DMS114 treated with DMSO at 0.1 percent for 48 hours (cell line): ENCODE data around the gene NPC1L1.
A peak's percentile ranks its signal among the peaks of the same experiment; 100 is the strongest.

Experiments used
- DNase-seq: peaks from one replicate; lab custom pipeline; 2025; ENCODE audit not compliant: unreplicated experiment; lab: John Stamatoyannopoulos, UW

NPC1L1 gene, protein sequence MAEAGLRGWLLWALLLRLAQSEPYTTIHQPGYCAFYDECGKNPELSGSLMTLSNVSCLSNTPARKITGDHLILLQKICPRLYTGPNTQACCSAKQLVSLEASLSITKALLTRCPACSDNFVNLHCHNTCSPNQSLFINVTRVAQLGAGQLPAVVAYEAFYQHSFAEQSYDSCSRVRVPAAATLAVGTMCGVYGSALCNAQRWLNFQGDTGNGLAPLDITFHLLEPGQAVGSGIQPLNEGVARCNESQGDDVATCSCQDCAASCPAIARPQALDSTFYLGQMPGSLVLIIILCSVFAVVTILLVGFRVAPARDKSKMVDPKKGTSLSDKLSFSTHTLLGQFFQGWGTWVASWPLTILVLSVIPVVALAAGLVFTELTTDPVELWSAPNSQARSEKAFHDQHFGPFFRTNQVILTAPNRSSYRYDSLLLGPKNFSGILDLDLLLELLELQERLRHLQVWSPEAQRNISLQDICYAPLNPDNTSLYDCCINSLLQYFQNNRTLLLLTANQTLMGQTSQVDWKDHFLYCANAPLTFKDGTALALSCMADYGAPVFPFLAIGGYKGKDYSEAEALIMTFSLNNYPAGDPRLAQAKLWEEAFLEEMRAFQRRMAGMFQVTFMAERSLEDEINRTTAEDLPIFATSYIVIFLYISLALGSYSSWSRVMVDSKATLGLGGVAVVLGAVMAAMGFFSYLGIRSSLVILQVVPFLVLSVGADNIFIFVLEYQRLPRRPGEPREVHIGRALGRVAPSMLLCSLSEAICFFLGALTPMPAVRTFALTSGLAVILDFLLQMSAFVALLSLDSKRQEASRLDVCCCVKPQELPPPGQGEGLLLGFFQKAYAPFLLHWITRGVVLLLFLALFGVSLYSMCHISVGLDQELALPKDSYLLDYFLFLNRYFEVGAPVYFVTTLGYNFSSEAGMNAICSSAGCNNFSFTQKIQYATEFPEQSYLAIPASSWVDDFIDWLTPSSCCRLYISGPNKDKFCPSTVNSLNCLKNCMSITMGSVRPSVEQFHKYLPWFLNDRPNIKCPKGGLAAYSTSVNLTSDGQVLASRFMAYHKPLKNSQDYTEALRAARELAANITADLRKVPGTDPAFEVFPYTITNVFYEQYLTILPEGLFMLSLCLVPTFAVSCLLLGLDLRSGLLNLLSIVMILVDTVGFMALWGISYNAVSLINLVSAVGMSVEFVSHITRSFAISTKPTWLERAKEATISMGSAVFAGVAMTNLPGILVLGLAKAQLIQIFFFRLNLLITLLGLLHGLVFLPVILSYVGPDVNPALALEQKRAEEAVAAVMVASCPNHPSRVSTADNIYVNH (N-terminal part only)

DNA sequence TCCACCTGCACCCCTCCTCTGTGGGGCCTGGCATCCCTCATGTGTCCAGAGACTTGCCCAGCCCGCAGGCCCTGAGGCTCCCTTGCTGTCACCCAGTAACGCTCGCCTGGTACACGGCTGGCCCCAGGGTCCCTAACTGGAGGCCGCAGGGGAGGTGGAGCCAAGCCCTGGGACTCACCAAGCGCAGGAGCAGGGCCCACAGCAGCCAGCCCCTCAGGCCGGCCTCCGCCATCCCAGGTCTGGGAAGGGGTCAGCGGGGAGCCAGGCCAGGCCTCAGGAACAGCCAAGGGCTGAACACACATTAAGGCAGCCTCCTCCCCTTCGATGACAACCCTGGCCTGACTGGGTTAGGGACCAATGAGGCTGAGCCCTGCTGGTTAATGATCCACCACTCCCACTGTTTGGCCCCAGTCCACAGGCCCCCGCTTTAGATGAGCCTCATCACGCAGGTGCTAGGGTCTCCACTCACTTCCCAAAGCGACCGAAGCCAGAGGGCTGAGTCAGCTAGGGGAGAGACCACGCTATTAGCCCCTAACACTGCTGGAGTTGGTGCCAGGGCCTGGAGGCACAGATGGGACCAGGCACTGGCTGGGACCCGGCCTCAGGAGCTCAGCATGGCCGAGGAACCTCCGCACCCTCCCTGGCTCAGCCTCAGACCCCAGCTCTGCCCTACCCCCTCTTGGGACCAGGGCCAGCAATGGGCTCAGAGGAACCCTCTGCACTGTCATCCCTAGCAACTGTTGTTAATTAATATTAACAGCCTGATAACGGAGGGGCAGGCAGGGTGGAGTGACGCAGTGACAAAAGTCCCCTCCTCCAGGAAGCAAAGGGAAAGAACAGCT lies at the start of gene NPC1L1:
Gene NPC1L1 (minus strand): TSS at position 303 of the 842 bp plus-strand sequence. CDS start 71 bp downstream, at position 232.
- no peak for DNase-seq

DNA sequence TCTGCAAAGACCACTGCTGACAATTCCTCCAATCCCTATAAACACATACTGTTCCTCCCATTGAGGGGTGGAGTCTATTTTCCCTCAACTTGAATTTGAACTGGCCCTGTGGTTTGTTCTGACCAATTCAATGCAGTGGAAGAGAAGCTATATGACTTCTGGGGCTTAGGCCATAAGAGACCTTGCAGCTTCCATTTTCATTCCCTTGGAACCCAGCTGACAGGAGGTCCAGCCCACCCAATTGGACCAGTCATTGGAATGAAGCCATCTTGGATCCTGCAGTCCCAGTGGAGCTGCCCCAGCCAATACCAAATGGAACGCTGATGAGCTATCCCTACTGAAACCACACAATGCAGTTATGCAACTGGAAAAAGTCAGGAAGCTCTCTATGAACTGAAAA lies 49.8 kb upstream of the NPC1L1 start:
- no peak for DNase-seq

DNA sequence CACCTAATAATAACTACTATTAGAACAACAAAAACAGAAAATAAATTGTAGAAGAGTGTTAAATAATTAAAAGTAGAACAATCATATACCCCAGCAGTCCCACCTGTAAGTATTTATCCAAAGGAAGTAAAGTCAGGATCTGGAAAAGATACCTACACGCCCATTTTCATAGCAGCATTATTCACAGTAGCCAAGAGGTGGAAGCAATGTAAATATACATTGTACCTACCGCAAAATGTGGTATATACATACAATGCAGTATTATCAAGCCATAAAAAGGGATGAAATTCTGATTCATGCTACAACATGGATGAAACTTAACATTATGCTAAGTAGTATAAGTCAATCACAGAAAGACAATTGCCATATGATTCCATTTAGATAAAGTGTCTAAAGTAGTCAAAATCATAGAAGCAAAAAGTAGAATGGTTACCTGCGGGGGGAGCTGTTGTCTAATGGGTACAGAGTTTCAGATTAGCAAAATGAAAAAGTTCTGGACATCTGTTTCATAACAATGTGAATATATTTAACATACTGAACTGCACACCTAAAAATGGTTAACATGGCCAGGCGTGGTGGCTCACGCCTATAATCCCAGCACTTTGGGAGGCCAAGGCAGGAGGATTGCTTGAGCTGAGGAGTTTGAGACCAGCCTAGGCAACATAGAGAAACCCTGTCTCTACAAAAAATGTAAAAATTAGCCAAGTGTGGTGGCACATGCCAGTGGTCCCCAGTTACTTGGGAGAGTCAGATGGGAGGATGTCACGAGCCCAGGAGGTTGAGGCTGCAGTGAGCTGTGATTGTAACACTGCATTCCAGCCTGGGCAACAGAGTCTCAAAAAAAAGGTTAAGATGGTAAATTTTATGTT lies 46.9 kb upstream of the NPC1L1 start:
- peak; percentile 29 for DNase-seq

DNA sequence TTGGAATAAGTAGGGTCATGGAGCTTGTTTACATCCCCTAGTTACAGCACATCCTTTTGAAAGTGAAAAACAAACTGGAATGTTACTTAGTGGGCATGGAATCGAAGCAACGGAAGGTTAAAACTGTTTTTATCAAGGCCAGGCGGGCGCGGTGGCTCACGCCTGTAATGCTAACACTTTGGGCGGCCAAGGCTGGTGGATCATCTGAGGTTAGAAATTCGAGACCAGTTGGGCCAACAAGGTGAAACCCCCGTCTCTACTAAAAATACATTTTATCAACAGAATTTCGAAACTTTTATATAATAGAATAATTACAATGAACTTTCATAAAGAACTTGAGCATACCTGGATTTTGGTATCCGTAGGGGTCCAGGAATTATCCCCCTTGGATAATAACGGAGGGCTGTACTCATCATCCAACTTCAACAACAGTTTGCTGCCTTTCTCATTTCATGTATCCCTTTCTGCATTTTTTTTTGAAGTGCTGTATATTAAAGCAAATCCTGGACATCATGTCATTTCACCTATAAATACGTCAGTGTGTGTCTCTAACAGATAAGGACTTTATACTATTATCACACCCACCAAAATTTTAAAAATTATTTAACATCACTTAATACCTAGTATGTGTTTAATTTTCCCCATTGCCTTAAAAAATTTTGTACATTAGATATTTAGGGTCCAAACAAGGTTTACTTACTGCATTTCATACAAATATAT lies 42.2 kb upstream of the NPC1L1 start:
- no peak for DNase-seq

DNA sequence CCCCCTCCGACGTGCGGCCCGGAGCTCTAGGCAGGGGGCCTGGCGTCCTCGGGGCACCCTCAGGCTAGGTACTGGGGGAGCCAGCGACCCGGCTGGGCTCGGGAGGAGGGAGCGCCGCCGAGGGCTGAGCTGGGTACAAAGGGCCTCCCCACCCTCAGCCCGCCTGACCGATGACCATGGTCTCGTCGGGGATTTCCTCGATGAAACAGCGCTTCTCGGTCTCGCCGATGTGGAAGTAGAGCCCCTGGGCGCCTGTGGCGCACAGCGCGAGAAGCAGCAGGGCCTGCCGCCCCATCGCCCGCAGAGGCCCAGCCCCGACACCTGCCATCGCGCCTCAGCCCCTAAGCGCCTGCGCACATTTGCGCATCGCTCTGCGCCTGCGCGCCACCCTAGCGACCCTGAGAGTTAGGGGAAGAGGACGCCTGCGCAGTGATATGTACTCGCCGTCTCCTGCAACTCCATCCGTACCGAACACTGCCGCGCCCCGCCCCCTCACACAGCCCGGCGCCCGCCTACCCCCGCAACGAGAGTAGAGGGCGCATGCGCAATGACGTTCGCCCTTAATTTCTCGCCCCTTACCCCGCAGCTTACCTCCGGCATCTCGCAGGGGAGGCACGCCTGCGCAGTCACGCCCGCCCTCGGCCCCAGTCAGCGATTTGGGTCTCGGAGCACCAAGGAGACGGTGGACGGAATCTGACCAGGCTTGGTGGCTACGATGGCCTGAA lies 40.9 kb upstream of the NPC1L1 start, which contains the start of gene TMED4:
Gene TMED4 (minus strand): TSS at position 353 of the 725 bp plus-strand sequence. CDS start 25 bp downstream, at position 328.
- DNase-seq, result peak; percentile 99

DNA sequence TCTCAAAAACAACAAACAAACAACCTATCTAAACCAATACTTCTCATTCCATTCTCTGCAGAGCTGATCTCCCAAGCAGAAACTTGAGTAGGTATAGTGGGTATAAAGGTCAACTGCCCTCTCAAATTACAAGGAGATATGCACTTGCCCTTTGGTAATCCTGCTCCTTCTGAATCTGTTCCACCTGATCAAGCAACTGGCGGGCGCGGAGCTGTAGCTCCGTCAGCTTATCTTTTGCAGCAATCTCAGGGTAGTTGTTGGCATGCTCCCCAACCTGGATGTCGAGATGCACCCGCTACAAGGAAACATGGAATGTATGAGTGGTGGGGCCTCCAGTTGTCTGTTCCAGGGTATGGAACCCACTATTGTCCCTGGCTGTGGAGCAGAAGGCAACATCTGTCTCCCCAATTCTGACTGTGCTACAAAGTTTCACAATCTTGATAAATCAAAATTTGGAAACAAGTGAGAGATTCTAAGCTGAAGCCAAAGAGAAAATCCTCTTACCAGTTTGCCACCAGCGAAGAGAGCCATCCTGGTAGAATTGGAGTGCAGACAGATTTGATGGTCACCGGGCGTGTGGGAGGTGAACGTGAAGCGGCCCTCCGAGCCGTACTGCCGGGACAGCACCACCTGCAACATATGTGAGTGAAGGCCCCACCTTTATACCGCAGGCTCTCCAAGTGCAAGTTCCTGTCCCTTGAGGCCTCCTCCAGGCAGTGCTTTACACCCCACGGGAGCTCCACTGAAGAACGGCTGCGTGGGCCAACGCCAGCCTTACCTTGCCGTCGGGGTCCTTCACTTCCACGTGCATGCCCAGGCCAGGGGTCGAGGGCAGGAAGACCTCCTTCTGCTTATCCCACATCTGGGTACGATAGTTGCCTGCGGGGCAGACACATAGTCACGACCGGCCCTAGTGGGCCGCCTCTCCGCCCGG lies 40.1 kb upstream of the NPC1L1 start:
- no peak for DNase-seq

DNA sequence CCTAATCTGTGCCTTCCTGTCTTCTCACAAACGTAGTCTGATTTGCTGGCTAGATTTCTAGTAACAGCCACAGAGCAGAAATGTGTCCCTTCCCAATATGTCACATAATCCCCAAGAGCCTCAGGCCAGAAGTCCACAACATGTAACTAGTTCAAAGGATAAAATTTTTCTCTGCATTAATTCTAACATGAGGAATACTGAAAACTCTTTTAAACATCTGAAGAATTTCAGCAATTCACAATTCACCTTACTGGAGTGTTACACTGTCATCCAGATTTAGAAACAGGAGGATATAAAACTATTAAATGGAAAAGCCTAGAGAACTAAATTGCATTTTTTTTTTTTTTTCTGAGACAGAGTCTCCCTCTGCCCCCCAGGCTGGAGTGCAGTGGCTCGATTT lies 35.1 kb upstream of the NPC1L1 start:
- DNase-seq, result no peak

DNA sequence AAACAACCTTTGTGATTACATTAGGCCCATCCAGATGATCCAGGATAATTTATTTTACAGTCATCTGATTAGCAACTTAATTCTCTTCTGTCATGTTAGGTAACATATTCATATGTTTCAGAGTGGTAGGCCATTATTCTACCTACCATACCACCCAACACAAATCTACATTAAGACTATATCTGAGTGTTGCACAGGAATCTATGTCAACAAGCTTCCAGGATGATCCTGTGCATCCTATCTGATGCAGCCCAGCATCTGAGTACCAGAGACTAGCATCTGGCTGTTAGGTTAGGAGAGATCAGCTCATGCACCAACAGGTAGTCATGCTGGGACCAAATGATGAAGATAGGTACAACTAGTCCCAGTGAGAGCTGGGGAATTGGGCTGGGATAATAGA lies 33.9 kb upstream of the NPC1L1 start:
- DNase-seq, result no peak

DNA sequence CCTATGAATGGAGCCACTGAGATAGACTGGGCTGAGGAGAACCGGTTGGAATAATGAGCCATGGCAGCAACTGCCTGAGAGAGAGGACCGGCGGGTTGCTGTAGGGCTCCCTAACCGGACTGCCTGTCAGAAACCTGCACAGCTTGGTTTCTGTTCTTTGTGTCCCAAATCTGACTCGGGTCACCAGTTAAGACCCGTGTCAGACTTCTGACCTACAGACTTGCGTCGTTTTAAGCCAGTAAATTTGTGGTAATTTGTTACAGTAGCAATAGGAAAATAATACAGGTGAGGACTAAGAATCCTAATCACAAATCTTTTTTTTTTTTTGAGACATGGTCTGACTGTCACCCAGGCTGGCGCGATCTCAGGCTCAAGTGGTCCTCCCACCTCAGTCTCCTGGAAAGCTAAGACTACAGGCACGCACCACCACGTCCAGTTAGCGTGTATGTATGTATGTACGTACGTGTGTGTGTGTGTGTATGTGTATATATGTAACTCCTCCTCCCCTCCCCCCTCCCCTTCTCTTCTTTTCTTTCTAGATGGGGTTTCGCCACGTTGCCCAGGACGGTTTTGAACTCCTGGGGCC lies 33.2 kb upstream of the NPC1L1 start:
- DNase-seq, result no peak

DNA sequence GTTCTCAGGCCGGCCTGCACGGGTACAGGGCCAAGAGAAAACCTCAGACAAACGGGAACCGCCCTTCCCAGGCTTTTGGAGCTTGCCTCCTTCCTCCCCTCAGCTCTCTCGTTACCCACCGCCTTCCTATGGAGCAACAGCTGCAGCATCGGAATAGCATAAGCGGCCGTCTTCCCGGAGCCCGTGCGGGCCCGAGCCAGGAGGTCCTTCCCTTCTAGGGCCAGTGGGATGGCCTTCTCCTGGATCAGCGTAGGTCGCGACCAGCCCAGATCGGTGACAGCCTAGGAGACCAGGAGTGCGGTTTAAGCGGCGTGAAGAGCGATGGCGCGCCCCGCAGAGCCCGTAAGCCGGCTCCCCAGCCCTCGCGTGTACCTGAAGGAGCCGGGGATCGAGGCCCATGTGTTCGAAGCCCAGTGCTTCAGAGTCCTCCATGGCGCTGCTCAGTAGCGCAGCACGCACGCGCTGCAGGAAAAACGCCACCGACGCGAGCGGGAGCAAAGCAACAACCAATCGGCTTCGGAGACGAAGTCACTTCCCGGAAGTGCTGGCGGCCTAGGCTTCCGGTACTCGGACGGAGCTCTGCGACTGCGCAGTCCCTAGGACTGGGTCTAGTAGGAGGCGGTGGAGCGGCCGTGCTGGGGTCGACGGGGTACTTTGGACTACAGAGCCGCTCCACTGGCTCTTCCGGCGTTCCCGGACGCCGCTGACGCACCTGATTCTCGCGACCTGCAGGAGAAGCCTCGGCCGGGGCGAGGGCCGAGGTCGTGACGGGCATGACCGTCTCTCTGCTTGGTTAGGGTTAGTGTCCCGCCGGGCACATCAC lies 32.5 kb upstream of the NPC1L1 start, which contains the start of gene DDX56:
Gene DDX56 (minus strand): TSS at position 445 of the 823 bp plus-strand sequence. CDS start 13 bp downstream, at position 432.
- peak; percentile 95 for DNase-seq

DNA sequence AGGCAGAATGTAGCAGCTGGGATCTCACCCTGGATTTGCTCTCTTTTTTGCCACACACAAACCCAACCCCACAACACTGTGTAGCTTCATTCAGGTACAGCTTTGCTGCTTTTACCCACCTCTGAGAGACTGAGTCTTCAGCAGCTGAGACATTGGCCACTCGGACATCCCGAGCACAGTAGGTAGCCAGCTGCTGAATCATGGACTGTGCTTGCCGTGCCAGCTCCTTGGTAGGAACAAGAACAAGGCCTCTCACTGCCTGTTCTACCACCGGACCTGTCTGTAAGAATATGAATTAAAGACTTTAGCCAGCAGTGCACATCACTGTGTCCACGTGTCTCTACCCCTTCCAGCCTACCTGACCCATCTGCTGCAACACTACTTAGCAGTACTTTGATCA lies 31.6 kb upstream of the NPC1L1 start:
- DNase-seq, result no peak

DNA sequence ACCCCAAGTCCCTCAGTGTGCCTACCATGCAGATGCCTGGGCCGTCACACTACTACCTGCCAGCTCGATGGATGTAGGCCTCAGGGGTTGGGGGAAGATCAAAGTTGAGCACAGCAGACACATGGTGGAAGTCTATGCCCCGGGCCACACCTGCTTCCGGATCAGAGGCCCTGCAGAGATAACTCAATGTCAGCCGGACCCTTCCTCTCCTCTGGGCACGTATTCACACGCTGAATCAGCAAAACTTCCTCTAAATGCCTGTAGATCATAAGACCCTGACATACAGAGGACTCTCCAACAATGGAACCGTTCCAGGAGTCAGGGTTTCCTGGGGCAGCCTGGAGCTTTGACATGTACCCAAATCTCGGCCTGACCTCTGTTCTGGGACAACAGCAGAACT lies 28.8 kb upstream of the NPC1L1 start:
- DNase-seq, result no peak

DNA sequence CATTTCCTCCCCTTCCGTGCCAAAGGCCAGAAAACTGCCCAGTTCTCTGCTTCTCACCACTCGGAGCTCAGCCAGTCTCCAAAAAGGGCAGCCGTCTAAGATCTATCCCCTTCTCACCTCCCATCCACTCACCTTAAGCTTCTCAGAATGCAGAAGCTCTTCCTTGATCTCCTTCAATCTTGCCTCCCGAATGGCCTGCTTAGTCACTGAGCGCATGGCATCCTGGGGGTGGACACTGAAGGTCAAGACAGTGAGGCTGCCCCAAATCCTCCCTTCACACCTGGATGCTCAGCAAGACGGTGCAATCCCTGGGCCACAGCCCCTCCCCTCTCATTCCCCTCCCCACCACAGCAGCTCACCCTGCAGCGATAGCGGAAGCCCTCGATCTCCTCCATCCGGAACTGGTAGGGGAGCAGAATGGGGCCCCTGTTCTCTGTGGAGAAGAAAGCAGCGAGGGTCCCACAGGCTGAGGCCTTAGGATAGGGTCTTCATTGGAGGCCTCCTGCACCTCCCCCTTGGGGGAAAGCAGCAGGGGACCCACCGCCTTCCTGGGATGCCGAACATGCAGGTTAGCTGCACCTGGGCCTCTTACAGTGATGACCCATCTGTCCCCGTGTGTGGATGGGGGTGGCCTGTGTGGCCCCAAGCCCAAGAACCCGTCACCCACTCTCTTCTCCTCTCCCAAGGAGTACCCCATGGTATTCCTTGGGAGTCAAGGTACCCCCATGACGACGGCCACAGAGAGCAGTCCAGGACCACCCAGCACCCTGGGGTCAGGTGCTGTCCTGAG lies 27.8 kb upstream of the NPC1L1 start:
- DNase-seq, result no peak

DNA sequence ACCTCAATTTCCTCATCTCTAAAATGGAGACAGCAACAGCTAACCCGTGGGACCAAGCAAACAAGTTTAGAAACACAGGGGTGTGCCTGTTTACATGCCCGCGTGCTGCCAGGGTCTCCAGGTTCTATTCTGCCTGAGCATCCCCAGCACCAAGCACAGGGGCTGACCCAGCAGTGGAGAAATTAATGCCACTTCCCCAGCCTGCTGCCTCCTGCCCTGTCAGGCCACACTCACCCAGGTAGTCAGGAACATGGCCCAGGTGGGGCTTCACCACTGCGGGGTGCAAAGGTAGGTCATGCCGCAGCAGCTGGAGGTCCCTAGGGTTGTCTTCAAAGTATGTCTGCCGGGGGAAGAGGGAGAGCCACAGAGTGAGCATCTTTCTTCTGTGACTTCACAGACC lies 26.8 kb upstream of the NPC1L1 start:
- DNase-seq, result no peak

DNA sequence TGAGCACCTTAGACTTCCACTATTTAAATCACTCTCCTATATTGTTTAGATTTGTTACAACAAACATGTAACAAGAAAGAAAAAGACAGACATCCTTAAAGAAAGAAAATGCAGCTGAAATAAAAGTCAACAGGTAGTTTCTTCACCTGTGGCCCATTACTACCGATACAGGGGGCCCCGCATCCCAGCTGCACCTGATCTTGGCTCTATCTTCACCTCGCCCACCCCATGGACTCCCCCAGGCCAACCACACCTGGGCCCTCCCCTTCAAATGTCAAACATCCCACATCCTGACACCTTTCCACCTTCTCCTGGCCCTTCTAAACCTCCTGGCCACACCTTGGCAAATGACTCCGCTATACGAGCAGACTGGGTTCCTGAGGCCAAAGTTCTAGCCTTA lies 25.6 kb upstream of the NPC1L1 start:
- no peak for DNase-seq
